C4-2B (cell line): ENCODE measurements around the gene DEPP1.

Experiments used
- CTCF ChIP-seq: fragments of 450-650 bp; conservative IDR thresholded peaks from 2 replicates; pipeline ENCODE4 v1.5.1; 2017; ENCODE audit warnings: mild to moderate bottlenecking
- ZFX ChIP-seq: fragments of 450-650 bp; IDR thresholded peaks from 2 replicates; pipeline ENCODE4 v1.6.1; 2017

GRCh38 chr10:44933451-44934321 lies 44.9 kb downstream of the DEPP1 start:
- TF ChIP-seq CTCF = no peak
- TF ChIP-seq ZFX = no peak
